ENCODE measurements around the gene PAPLN. TPM values are rescaled to one million over a fixed set of nuclear protein-coding genes. Genes with fewer than 3 reads are reported as not detected.

The PAPLN gene
- total RNA-seq, 1 experiment from 2014 or later = not detected

GRCh38 chr14:73255693-73256225, 18.5 kb downstream of the PAPLN start:
- no peak for DNase-seq
- no peaks in the 10 kb centered on the region for H3K36me3 ChIP-seq (ENCODE audit: low read depth)
- no peak overlapping the region for H3K4me2 ChIP-seq
- H3K27ac ChIP-seq = no peak overlapping the region
- no peaks in the 10 kb centered on the region for H3K9me2 ChIP-seq (ENCODE audit: insufficient read depth)
- POLR2A ChIA-PET (ENCODE audit: unreplicated experiment) = no interaction called here
- CTCF ChIA-PET = no interaction called here
- H3K4me3 ChIP-seq = no peak overlapping the region
- no peaks in the 10 kb centered on the region for H3K9me3 ChIP-seq (ENCODE audit: insufficient read depth, low read depth)
- no peaks in the 10 kb centered on the region for H4K20me1 ChIP-seq (ENCODE audit: insufficient read depth)
- H3K79me2 ChIP-seq (ENCODE audit: low read depth) = no peaks in the 10 kb centered on the region
- no peaks in the 10 kb centered on the region for H3K27me3 ChIP-seq (ENCODE audit: insufficient read depth, low read depth)
- intact Hi-C loops (cut with micrococcal nuclease; ENCODE audit: unreplicated experiment) = no loop called here
- no TSS peak for BruUV-seq (replicated peaks)
- no peak for TF ChIP-seq EZH2 (IDR thresholded peaks at IDR 0.05; ENCODE audit: low read depth)
- no peak overlapping the region for H2AFZ ChIP-seq
- H3K4me1 ChIP-seq (replicated peaks; ENCODE audit: insufficient read depth) = no peaks in the 10 kb centered on the region
- H3F3A ChIP-seq (ENCODE audit: insufficient read depth, low read depth) = no peaks in the 10 kb centered on the region

- intact Hi-C loops (cut with micrococcal nuclease; ENCODE audit: unreplicated experiment) = no loop called here
- H3K36me3 ChIP-seq (ENCODE audit: low read depth) = no peaks in the 10 kb centered on the region
- H4K20me1 ChIP-seq (ENCODE audit: insufficient read depth) = no peaks in the 10 kb centered on the region
- no peaks in the 10 kb centered on the region for H3F3A ChIP-seq (ENCODE audit: insufficient read depth, low read depth)
- no peaks in the 10 kb centered on the region for H3K4me1 ChIP-seq (replicated peaks; ENCODE audit: insufficient read depth)
- no peaks in the 10 kb centered on the region for H3K9me2 ChIP-seq (ENCODE audit: insufficient read depth)
- BruUV-seq (replicated peaks) = no TSS peak
- no peaks in the 10 kb centered on the region for H3K27me3 ChIP-seq (ENCODE audit: insufficient read depth, low read depth)
- DNase-seq = no peak
- ChIA-PET POLR2A (ENCODE audit: unreplicated experiment) (no interaction called here), CTCF (no interaction called here)
- H3K9me3 ChIP-seq (ENCODE audit: insufficient read depth, low read depth) = no peaks in the 10 kb centered on the region
- no peak overlapping the region for H3K4me3 ChIP-seq
- TF ChIP-seq CTCF (conservative IDR thresholded peaks at IDR 0.05) (no peak), EZH2 (IDR thresholded peaks at IDR 0.05; ENCODE audit: low read depth) (no peak)
- H3K79me2 ChIP-seq (ENCODE audit: low read depth) = no peaks in the 10 kb centered on the region
- no peak overlapping the region for H3K4me2 ChIP-seq
- no peak overlapping the region for H2AFZ ChIP-seq
- no peak overlapping the region for H3K27ac ChIP-seq
Measured at GRCh38 chr14:73258076-73258475, 20.8 kb downstream of the PAPLN start.

GRCh38 chr14:73258845-73259611, 21.7 kb downstream of the PAPLN start:
- BruUV-seq (replicated peaks) = no TSS peak
- Histone ChIP-seq H3K79me2 (ENCODE audit: low read depth) (no peaks in the 10 kb centered on the region), H3K27ac (no peak overlapping the region), H3K4me3 (no peak overlapping the region), H2AFZ (no peak overlapping the region), H3K27me3 (ENCODE audit: insufficient read depth, low read depth) (no peaks in the 10 kb centered on the region), H3K9me3 (ENCODE audit: insufficient read depth, low read depth) (no peaks in the 10 kb centered on the region), H3K4me2 (no peak overlapping the region), H4K20me1 (ENCODE audit: insufficient read depth) (no peaks in the 10 kb centered on the region), H3K4me1 (replicated peaks; ENCODE audit: insufficient read depth) (no peaks in the 10 kb centered on the region), H3K36me3 (ENCODE audit: low read depth) (no peaks in the 10 kb centered on the region), H3F3A (ENCODE audit: insufficient read depth, low read depth) (no peaks in the 10 kb centered on the region), H3K9me2 (ENCODE audit: insufficient read depth) (no peaks in the 10 kb centered on the region)
- intact Hi-C loops (cut with micrococcal nuclease; ENCODE audit: unreplicated experiment) = no loop called here
- no peak for DNase-seq
- TF ChIP-seq EZH2 (IDR thresholded peaks at IDR 0.05; ENCODE audit: low read depth) (no peak), CTCF (conservative IDR thresholded peaks at IDR 0.05) (no peak)
- ChIA-PET POLR2A (ENCODE audit: unreplicated experiment) (no interaction called here), CTCF (no interaction called here)

Measured in PC-9 (cell line).